Natural killer cell (primary cell): ENCODE results near the gene NRXN3. TPM values are rescaled to one million over a fixed set of nuclear protein-coding genes. Genes with fewer than 3 reads are reported as not detected.

Experiments
- ATAC-seq, 3 donors: fragments of 150-1000 bp in 2 of 3; fragments of 200-7000 bp in 1 of 3; cut with Tn5 transposase; 1 replicate in 1 of 3; 2 replicates in 2 of 3; pipeline ENCODE4 v1.10.0; 2021; ENCODE audit warnings: mild to moderate bottlenecking in 2 of 3, moderate library complexity in 2 of 3
- DNase-seq, 2 donors: peaks; one replicate each; pipeline versions ENCODE4 v3.0.0 to v3.0.0-alpha.2; 2013 to 2021; ENCODE audit warnings: mixed read lengths in 1 of 2
- H3K27ac ChIP-seq: one replicate; pipeline ENCODE4 v1.5.1; 2013; ENCODE audit warnings: mild to moderate bottlenecking, low read length
- H3K27me3 ChIP-seq: one replicate; pipeline ENCODE4 v1.6.1; 2013; ENCODE audit warnings: low read length; ENCODE audit not compliant: control insufficient read depth, insufficient read depth
- H3K36me3 ChIP-seq: one replicate; pipeline ENCODE4 v1.6.1; 2013; ENCODE audit warnings: low read length; ENCODE audit not compliant: control insufficient read depth, insufficient read depth
- H3K4me1 ChIP-seq: one replicate; pipeline ENCODE4 v1.6.1; 2013; ENCODE audit warnings: low read length; ENCODE audit not compliant: control insufficient read depth, insufficient read depth
- H3K4me3 ChIP-seq: one replicate; pipeline ENCODE4 v1.5.1; 2013; ENCODE audit warnings: low read length
- H3K9me3 ChIP-seq: one replicate; pipeline ENCODE4 v1.6.1; 2013; ENCODE audit warnings: low read length; ENCODE audit not compliant: control insufficient read depth, insufficient read depth
- H3K27ac Mint-ChIP-seq, 2 donors: one replicate each; pipeline ENCODE4 v1.8.0; 2022; ENCODE audit warnings: mild to moderate bottlenecking in 2 of 2, mixed read lengths in 2 of 2, moderate library complexity in 1 of 2
- H3K27me3 Mint-ChIP-seq, 2 donors: one replicate each; pipeline ENCODE4 v1.8.0; 2022; ENCODE audit warnings: low read depth in 2 of 2, mixed read lengths in 2 of 2
- H3K36me3 Mint-ChIP-seq: one replicate; pipeline ENCODE4 v1.8.0; 2022; ENCODE audit warnings: mixed read lengths
- H3K4me1 Mint-ChIP-seq, 2 donors: one replicate each; pipeline ENCODE4 v1.8.0; 2022; ENCODE audit warnings: mixed read lengths in 2 of 2
- H3K4me3 Mint-ChIP-seq: one replicate; pipeline ENCODE4 v1.8.0; 2022; ENCODE audit warnings: mild to moderate bottlenecking, moderate library complexity, mixed read lengths
- H3K9me3 Mint-ChIP-seq, 2 donors: one replicate each; pipeline ENCODE4 v1.8.0; 2022; ENCODE audit warnings: mixed read lengths in 2 of 2
- WGBS: methylation state at CpG from one replicate; pipeline ENCODE4 v1.1.7; 2013; ENCODE audit warnings: missing lambda C conversion rate; ENCODE audit not compliant: insufficient coverage; 5-methylcytosine and 5-hydroxymethylcytosine counted together
- intact Hi-C: fragments of 100-400 bp; cut with micrococcal nuclease; formaldehyde crosslinking; loops from one replicate; pipeline ENCODE4 v1.14.2; 2022
- total RNA-seq, 4 donors: library from RNA; stranded (reverse); fragments of 120-200 nt in 1 of 4; gene quantifications; one replicate each; pipeline versions ENCODE4 v1.2.3 to v1.2.4, GENCODE V29; 2013 to 2022
- TF ChIP-seq, protein P1 (sequence below): fragments of 200-600 bp; IDR thresholded peaks from one replicate; pipeline ENCODE4 v1.8.0; 2022; ENCODE audit warnings: antibody characterized with exemption

Gene NRXN3
- total RNA-seq, 3 donors from 2014 or later (not counting 1 experiment from before 2014, with no cell fraction given) = not detected

GRCh38 chr14:79178719-79179118 lies 1008.5 kb downstream of the NRXN3 start:
- intact Hi-C loops = no loop called here
- TF ChIP-seq, protein P1, sequence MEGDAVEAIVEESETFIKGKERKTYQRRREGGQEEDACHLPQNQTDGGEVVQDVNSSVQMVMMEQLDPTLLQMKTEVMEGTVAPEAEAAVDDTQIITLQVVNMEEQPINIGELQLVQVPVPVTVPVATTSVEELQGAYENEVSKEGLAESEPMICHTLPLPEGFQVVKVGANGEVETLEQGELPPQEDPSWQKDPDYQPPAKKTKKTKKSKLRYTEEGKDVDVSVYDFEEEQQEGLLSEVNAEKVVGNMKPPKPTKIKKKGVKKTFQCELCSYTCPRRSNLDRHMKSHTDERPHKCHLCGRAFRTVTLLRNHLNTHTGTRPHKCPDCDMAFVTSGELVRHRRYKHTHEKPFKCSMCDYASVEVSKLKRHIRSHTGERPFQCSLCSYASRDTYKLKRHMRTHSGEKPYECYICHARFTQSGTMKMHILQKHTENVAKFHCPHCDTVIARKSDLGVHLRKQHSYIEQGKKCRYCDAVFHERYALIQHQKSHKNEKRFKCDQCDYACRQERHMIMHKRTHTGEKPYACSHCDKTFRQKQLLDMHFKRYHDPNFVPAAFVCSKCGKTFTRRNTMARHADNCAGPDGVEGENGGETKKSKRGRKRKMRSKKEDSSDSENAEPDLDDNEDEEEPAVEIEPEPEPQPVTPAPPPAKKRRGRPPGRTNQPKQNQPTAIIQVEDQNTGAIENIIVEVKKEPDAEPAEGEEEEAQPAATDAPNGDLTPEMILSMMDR = no peak

DNA sequence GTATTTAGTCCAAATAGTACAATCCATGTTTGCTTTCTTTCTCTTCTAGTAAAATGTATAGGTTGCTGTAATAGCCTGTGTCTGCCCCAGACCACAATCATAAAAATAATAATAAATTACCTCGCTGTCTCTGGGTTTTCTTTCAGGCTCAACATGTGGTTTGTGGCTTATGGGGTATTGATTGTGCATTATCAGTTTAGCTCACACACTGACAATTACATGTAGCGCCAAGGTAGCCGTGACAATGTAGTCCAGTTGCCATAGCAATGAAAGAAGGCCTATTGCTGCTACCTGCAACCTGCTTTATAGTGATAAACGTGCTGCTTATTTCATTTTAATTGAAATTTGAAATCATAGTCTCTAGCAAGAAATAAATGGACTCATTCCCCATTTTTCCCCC lies 1009.8 kb downstream of the NRXN3 start:
- intact Hi-C loops = no loop called here
- Mint-ChIP-seq H3K27ac (no peak overlapping the region), H3K27me3 (no peaks in the 10 kb centered on the region), H3K36me3 (no peaks in the 10 kb centered on the region), H3K4me3 (no peak overlapping the region), H3K9me3 (peaks cover 2 to 5% of the 10 kb centered on the region in 2 donors), H3K4me1 (no peaks in the 10 kb centered on the region)
- H3K4me3 ChIP-seq = no peak overlapping the region
- ATAC-seq (no peak), DNase-seq (no peak)
- no peaks in the 10 kb centered on the region for H3K4me1 ChIP-seq
- TF ChIP-seq, protein P1 = no peak
- no peak overlapping the region for H3K27ac ChIP-seq
- 77% methylated on average over 3 of the region's 4 CpGs for WGBS
- no peaks in the 10 kb centered on the region for H3K36me3 ChIP-seq
- H3K27me3 ChIP-seq = no peaks in the 10 kb centered on the region
- H3K9me3 ChIP-seq = no peaks in the 10 kb centered on the region

More at GRCh38 chr14:79178719-79179118, 1008.5 kb downstream of the NRXN3 start:
- ATAC-seq (no peak), DNase-seq (no peak)
- Mint-ChIP-seq H3K4me1 (no peaks in the 10 kb centered on the region), H3K27ac (no peak overlapping the region), H3K36me3 (no peaks in the 10 kb centered on the region), H3K27me3 (no peaks in the 10 kb centered on the region), H3K9me3 (peaks cover 4 to 9% of the 10 kb centered on the region in 2 donors), H3K4me3 (no peak overlapping the region)
- no peaks in the 10 kb centered on the region for H3K36me3 ChIP-seq
- H3K4me1 ChIP-seq = no peaks in the 10 kb centered on the region
- H3K4me3 ChIP-seq = no peak overlapping the region
- H3K27me3 ChIP-seq = no peaks in the 10 kb centered on the region
- no peaks in the 10 kb centered on the region for H3K9me3 ChIP-seq
- no peak overlapping the region for H3K27ac ChIP-seq

- no peaks in the 10 kb centered on the region for H3K4me1 ChIP-seq
- no peaks in the 10 kb centered on the region for H3K36me3 ChIP-seq
- H3K4me3 Mint-ChIP-seq = no peak overlapping the region
- H3K9me3 ChIP-seq = no peaks in the 10 kb centered on the region
- H3K27ac ChIP-seq = no peak overlapping the region
- H3K36me3 Mint-ChIP-seq = no peaks in the 10 kb centered on the region
- no peaks in the 10 kb centered on the region for H3K27me3 Mint-ChIP-seq
- DNase-seq = no peak
- H3K9me3 Mint-ChIP-seq = peaks cover 2 to 5% of the 10 kb centered on the region in 2 donors
- no peaks in the 10 kb centered on the region for H3K4me1 Mint-ChIP-seq
- intact Hi-C loops = no loop called here
- ATAC-seq = no peak
- no CpG with 5 or more reads among the region's 4 CpGs for WGBS
- no peak overlapping the region for H3K4me3 ChIP-seq
- TF ChIP-seq, protein P1 = no peak
- no peaks in the 10 kb centered on the region for H3K27me3 ChIP-seq
- H3K27ac Mint-ChIP-seq = no peak overlapping the region
Measured at GRCh38 chr14:79180656-79181055, 1010.5 kb downstream of the NRXN3 start.

DNA sequence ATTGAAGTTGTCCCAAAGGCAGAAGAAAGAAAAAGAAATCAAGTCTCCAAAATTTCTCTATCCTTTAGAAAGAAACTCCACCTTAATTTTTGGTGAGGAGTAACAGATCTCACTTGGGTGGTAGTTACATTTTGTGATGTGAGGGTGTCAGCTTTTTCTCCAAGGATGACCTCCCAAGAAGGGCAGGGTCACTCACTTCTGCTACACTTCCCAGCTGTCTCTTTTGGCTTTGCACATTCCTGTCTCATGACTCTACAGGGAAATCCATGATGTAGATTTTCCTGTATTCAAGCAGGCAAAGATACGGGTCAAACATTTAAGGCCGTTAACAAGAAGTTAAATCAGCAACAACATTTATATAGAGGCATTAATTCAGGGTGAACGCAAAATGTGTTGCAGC lies 1016.4 kb downstream of the NRXN3 start:
- intact Hi-C loops = no loop called here
- Histone ChIP-seq H3K27me3 (no peaks in the 10 kb centered on the region), H3K9me3 (no peaks in the 10 kb centered on the region), H3K36me3 (no peaks in the 10 kb centered on the region), H3K27ac (no peak overlapping the region), H3K4me3 (no peak overlapping the region), H3K4me1 (no peaks in the 10 kb centered on the region)
- no peaks in the 10 kb centered on the region for H3K4me1 Mint-ChIP-seq
- H3K27me3 Mint-ChIP-seq = no peaks in the 10 kb centered on the region
- ATAC-seq (no peak), DNase-seq (no peak)
- H3K4me3 Mint-ChIP-seq = no peak overlapping the region
- H3K27ac Mint-ChIP-seq = no peak overlapping the region
- peaks cover 2 to 10% of the 10 kb centered on the region in 2 donors for H3K9me3 Mint-ChIP-seq
- 84% methylated on average over 2 of the region's 3 CpGs for WGBS
- TF ChIP-seq, protein P1 = no peak
- no peaks in the 10 kb centered on the region for H3K36me3 Mint-ChIP-seq
